SK-N-SH treated with all-trans-retinoic acid at 6 μM for 48 hours (cell line): ENCODE data around the gene ZNF584.

Source experiments
- ATAC-seq: fragments of 200-7000 bp; cut with Tn5 transposase; 3 replicates; pipeline ENCODE4 v1.9.1; 2020; ENCODE audit warnings: mild to moderate bottlenecking, moderate library complexity
- BACH2 ChIP-seq: fragments of 250-450 bp; sonication (Bioruptor Pico); IDR thresholded peaks from 2 replicates; pipeline ENCODE4 v1.9.0; 2021; ENCODE audit warnings: mild to moderate bottlenecking, borderline replicate concordance
- CSDC2 ChIP-seq: fragments of 250-450 bp; sonication (Bioruptor Pico); IDR thresholded peaks from 2 replicates; pipeline ENCODE4 v1.5.0; 2020; ENCODE audit warnings: mild to moderate bottlenecking, moderate library complexity
- ESRRG ChIP-seq: fragments of 250-450 bp; sonication (Bioruptor Pico); IDR thresholded peaks from 2 replicates; pipeline ENCODE4 v1.6.1; 2021; ENCODE audit warnings: mild to moderate bottlenecking
- GLIS3 ChIP-seq: fragments of 250-450 bp; sonication (Bioruptor Pico); IDR thresholded peaks from 2 replicates; pipeline ENCODE4 v1.5.0; 2020; ENCODE audit warnings: mild to moderate bottlenecking, moderate library complexity
- ISL1 ChIP-seq: fragments of 250-450 bp; sonication (Bioruptor Pico); IDR thresholded peaks from 2 replicates; pipeline ENCODE4 v2.1.2; 2022; ENCODE audit warnings: mild to moderate bottlenecking, moderate library complexity
- OSR1 ChIP-seq: fragments of 250-450 bp; sonication (Bioruptor Pico); IDR thresholded peaks from 2 replicates; pipeline ENCODE4 v1.8.0; 2022; ENCODE audit warnings: moderate library complexity, mild to moderate bottlenecking, inconsistent platforms
- PPARA ChIP-seq: fragments of 250-450 bp; sonication (Bioruptor Pico); IDR thresholded peaks from 2 replicates; pipeline ENCODE4 v1.5.0; 2020; ENCODE audit warnings: mild to moderate bottlenecking, borderline replicate concordance
- TCF4 ChIP-seq: fragments of 250-450 bp; sonication (Bioruptor Pico); IDR thresholded peaks from 2 replicates; pipeline ENCODE4 v1.8.0; 2021; ENCODE audit warnings: mild to moderate bottlenecking, moderate library complexity, borderline replicate concordance
- TOX ChIP-seq: fragments of 250-450 bp; sonication (Bioruptor Pico); IDR thresholded peaks from 2 replicates; pipeline ENCODE4 v1.8.0; 2021; ENCODE audit warnings: mild to moderate bottlenecking, moderate library complexity, borderline replicate concordance
- ZC3H10 ChIP-seq: fragments of 250-450 bp; sonication (Bioruptor Pico); IDR thresholded peaks from 2 replicates; pipeline ENCODE4 v1.5.1; 2021; ENCODE audit warnings: mild to moderate bottlenecking, moderate library complexity
- ZFP3 ChIP-seq: fragments of 250-450 bp; sonication (Bioruptor Pico); IDR thresholded peaks from 2 replicates; pipeline ENCODE4 v1.5.0; 2020; ENCODE audit warnings: mild to moderate bottlenecking, moderate library complexity
- ZFP30 ChIP-seq: fragments of 450-650 bp; formaldehyde crosslinking; IDR thresholded peaks from 2 replicates; pipeline ENCODE4 v1.5.0; 2022; ENCODE audit warnings: mild to moderate bottlenecking, moderate library complexity
- ZNF565 ChIP-seq: fragments of 450-650 bp; formaldehyde crosslinking; conservative IDR thresholded peaks from 2 replicates; pipeline ENCODE4 v1.5.0; 2020; ENCODE audit warnings: low read depth, mild to moderate bottlenecking, moderate library complexity
- ZNF70 ChIP-seq: fragments of 450-650 bp; formaldehyde crosslinking; IDR thresholded peaks from 2 replicates; pipeline ENCODE4 v1.5.0; 2020; ENCODE audit warnings: mild to moderate bottlenecking, moderate library complexity
- TF ChIP-seq, protein P1 (sequence below): fragments of 250-450 bp; sonication (Bioruptor Pico); IDR thresholded peaks from 2 replicates; pipeline ENCODE4 v1.5.1; 2020; ENCODE audit warnings: low read depth, mild to moderate bottlenecking, moderate library complexity
- TF ChIP-seq, protein P2 (sequence below): fragments of 250-450 bp; sonication (Bioruptor Pico); IDR thresholded peaks from 2 replicates; pipeline ENCODE4 v1.5.1; 2021; ENCODE audit warnings: mild to moderate bottlenecking, moderate library complexity
- TF ChIP-seq, protein P3 (sequence below): fragments of 250-450 bp; sonication (Bioruptor Pico); IDR thresholded peaks from 2 replicates; pipeline ENCODE4 v1.8.0; 2020; ENCODE audit warnings: mild to moderate bottlenecking, moderate library complexity, borderline replicate concordance
- TF ChIP-seq, protein P4 (sequence below): fragments of 250-450 bp; sonication (Bioruptor Pico); IDR thresholded peaks from 2 replicates; pipeline ENCODE4 v1.8.0; 2021; ENCODE audit warnings: low read depth, mild to moderate bottlenecking, moderate library complexity, borderline replicate concordance
- TF ChIP-seq, protein P5 (sequence below): fragments of 250-450 bp; sonication (Bioruptor Pico); IDR thresholded peaks from 2 replicates; pipeline ENCODE4 v1.5.0; 2020; ENCODE audit warnings: mild to moderate bottlenecking, moderate library complexity

ZNF584 gene

DNA sequence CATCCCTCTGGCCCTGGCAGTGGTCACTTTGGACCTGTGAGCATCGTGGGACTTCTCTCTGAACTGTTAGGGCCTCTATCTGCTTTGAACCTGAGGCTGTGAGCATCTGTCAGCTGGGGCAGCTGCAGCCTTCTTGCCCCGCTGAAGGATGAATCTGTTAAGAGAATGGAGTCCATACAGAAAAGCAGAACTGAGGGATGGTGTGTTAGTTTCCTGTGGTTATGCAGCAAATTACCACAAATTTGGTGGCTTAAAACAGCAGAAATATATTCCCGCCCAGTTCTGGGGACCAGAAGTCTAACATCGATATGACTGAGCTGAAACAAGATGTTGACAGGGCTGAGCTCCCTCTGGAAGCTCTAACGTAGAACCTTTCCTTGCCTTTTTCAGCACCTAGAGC, 44.3 kb upstream of the ZNF584 start:
- TF ChIP-seq PPARA (CRISPR knock-in tag) = no peak
- TF ChIP-seq, protein P1, sequence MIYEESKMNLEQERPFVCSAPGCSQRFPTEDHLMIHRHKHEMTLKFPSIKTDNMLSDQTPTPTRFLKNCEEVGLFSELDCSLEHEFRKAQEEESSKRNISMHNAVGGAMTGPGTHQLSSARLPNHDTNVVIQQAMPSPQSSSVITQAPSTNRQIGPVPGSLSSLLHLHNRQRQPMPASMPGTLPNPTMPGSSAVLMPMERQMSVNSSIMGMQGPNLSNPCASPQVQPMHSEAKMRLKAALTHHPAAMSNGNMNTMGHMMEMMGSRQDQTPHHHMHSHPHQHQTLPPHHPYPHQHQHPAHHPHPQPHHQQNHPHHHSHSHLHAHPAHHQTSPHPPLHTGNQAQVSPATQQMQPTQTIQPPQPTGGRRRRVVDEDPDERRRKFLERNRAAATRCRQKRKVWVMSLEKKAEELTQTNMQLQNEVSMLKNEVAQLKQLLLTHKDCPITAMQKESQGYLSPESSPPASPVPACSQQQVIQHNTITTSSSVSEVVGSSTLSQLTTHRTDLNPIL (CRISPR knock-in tag) = no peak
- TF ChIP-seq BACH2 (CRISPR knock-in tag) = no peak
- no peak for TF ChIP-seq OSR1 (CRISPR knock-in tag)
- no peak for TF ChIP-seq ZFP30 (CRISPR knock-in tag)
- no peak for TF ChIP-seq ESRRG (CRISPR knock-in tag)
- TF ChIP-seq TCF4 (CRISPR knock-in tag) = no peak
- TF ChIP-seq ZC3H10 = no peak
- TF ChIP-seq CSDC2 (CRISPR knock-in tag) = no peak
- no peak for TF ChIP-seq ISL1
- ATAC-seq = no peak

DNA sequence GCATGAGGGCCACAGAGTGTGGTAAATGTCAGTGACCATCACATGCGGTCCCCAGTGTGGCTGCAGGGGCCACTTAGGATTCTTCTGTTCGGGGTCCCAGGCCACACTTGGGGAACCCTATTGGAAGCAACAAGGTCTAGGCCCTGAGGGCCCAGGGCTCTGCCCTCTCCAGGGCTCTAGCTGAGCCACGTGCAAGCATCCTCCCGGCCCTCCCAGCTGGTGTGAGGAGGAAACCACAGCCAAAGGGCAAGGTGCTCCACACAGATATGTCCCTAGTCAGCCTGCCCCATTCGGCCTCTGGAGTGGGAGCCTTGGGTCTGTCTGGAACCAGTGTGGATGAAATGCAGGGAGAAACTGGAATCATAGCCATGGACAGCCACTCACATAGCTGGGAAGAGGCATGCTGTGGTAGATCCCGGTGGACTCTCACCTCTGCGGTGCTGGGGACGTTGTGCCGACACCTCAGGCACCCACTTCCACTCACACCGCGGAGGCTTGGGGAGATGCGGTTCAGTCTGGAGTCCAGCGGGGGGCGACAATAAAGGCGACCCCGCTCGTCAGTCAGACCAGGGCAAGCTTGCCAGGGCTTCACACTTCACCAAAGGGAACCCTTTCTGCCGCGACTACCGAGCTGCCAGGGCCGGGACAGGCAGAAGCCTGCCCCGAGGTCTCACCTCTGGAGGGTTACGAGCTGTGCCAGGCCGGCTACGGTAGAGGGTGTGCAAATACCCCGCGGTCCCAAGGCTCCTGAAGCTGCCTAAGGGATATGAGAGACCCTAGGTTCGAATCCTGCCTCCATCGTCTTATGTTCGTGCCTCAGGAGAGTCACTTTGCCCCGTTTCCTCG, 41.6 kb upstream of the ZNF584 start:
- ATAC-seq = no peak
- no peak for TF ChIP-seq ZNF70 (CRISPR knock-in tag)

DNA sequence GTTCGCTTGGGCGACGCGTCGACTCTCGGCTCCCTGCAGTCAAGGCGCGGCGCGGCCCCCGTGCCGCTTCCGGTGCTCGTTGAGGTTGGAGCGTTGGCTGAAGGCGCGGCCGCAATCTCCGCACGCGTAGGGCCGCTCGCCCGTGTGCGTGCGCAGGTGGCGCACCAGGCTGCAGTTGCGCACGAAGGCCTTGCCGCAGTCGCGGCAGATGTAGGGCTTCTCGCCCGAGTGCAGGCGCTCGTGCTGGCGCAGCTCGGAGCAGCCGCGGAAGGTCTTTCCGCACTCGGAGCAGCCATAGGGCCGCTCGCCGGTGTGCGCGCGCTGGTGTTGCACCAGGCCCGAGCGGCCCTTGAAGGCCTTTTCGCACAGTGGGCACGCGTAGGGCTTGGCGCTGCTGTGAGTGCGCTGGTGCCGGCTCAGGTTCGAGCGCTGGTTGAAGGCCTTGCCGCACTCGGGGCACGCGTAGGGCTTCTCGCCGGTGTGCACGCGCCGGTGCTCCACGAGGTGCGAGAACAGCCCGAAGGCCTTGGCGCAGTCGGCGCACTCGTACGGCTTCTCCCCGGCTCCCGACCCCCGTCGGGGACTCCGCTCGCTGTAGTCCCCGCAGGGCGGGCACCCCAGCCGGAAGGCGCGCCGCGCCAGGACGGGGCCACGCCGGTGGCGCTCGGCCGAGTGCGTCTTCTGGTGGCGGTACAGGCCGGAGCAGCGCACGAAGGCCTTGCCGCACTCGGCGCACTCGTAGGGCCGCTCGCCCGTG, 40.6 kb upstream of the ZNF584 start:
- no peak for ATAC-seq
- TF ChIP-seq OSR1 (CRISPR knock-in tag) (no peak), ZNF565 (CRISPR knock-in tag) (no peak), ZFP3 (no peak), GLIS3 (CRISPR knock-in tag) (no peak), BACH2 (CRISPR knock-in tag) (no peak), TOX (CRISPR knock-in tag) (no peak), ZNF70 (CRISPR knock-in tag) (no peak)
- TF ChIP-seq, protein P2, sequence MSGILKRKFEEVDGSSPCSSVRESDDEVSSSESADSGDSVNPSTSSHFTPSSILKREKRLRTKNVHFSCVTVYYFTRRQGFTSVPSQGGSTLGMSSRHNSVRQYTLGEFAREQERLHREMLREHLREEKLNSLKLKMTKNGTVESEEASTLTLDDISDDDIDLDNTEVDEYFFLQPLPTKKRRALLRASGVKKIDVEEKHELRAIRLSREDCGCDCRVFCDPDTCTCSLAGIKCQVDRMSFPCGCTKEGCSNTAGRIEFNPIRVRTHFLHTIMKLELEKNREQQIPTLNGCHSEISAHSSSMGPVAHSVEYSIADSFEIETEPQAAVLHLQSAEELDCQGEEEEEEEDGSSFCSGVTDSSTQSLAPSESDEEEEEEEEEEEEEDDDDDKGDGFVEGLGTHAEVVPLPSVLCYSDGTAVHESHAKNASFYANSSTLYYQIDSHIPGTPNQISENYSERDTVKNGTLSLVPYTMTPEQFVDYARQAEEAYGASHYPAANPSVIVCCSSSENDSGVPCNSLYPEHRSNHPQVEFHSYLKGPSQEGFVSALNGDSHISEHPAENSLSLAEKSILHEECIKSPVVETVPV (CRISPR knock-in tag) = no peak
- TF ChIP-seq, protein P3, sequence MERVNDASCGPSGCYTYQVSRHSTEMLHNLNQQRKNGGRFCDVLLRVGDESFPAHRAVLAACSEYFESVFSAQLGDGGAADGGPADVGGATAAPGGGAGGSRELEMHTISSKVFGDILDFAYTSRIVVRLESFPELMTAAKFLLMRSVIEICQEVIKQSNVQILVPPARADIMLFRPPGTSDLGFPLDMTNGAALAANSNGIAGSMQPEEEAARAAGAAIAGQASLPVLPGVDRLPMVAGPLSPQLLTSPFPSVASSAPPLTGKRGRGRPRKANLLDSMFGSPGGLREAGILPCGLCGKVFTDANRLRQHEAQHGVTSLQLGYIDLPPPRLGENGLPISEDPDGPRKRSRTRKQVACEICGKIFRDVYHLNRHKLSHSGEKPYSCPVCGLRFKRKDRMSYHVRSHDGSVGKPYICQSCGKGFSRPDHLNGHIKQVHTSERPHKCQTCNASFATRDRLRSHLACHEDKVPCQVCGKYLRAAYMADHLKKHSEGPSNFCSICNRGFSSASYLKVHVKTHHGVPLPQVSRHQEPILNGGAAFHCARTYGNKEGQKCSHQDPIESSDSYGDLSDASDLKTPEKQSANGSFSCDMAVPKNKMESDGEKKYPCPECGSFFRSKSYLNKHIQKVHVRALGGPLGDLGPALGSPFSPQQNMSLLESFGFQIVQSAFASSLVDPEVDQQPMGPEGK (CRISPR knock-in tag) = no peak
- TF ChIP-seq, protein P4, sequence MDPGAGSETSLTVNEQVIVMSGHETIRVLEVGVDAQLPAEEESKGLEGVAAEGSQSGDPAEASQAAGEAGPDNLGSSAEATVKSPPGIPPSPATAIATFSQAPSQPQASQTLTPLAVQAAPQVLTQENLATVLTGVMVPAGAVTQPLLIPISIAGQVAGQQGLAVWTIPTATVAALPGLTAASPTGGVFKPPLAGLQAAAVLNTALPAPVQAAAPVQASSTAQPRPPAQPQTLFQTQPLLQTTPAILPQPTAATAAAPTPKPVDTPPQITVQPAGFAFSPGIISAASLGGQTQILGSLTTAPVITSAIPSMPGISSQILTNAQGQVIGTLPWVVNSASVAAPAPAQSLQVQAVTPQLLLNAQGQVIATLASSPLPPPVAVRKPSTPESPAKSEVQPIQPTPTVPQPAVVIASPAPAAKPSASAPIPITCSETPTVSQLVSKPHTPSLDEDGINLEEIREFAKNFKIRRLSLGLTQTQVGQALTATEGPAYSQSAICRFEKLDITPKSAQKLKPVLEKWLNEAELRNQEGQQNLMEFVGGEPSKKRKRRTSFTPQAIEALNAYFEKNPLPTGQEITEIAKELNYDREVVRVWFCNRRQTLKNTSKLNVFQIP (CRISPR knock-in tag) = no peak

DNA sequence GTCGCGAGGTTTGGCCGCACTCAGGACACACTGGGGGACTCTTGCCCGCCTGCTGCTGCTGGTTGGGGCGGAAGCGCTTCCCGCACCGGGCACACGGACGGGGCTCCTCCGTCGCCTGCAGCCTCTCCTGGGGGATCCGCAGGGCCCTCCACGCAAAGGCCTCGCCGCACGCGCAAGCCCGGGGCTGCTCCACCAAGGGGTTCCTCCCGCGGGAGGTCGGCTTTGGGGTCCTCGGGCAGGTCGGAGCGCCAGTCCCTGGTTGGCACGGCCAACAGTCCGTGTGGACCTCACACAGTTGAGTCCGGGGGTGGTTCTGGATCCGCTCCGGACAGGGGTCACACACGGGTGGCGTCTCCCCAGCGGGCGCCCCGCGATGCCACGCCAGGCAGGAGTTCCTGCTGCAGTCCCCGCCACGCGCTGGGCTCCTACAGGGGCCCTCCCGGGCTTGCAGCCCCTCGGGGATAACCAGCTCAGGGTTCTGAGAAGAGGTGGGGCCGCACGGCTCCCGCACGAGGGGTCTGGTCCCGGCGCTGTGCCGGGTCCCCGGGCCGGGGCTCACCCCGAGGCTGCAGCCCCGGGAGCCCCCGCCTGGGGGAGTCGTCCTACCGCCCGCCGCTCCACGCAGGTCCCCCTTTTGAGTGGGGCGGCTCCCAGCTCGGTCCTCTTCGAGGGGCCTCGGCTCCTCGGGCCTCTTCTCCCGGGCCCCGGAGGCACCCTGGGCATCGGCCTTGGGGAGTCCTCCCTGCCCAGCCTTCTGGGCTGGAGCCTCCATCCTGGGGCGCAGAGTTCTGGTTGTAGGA, 39.7 kb upstream of the ZNF584 start:
- no peak for ATAC-seq
- TF ChIP-seq, protein P5, sequence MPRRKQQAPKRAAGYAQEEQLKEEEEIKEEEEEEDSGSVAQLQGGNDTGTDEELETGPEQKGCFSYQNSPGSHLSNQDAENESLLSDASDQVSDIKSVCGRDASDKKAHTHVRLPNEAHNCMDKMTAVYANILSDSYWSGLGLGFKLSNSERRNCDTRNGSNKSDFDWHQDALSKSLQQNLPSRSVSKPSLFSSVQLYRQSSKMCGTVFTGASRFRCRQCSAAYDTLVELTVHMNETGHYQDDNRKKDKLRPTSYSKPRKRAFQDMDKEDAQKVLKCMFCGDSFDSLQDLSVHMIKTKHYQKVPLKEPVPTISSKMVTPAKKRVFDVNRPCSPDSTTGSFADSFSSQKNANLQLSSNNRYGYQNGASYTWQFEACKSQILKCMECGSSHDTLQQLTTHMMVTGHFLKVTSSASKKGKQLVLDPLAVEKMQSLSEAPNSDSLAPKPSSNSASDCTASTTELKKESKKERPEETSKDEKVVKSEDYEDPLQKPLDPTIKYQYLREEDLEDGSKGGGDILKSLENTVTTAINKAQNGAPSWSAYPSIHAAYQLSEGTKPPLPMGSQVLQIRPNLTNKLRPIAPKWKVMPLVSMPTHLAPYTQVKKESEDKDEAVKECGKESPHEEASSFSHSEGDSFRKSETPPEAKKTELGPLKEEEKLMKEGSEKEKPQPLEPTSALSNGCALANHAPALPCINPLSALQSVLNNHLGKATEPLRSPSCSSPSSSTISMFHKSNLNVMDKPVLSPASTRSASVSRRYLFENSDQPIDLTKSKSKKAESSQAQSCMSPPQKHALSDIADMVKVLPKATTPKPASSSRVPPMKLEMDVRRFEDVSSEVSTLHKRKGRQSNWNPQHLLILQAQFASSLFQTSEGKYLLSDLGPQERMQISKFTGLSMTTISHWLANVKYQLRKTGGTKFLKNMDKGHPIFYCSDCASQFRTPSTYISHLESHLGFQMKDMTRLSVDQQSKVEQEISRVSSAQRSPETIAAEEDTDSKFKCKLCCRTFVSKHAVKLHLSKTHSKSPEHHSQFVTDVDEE = no peak
- TF ChIP-seq BACH2 (CRISPR knock-in tag) (no peak), ZNF565 (CRISPR knock-in tag) (no peak), ISL1 (no peak), OSR1 (CRISPR knock-in tag) (no peak)
- TF ChIP-seq, protein P1 (CRISPR knock-in tag) = no peak
- TF ChIP-seq, protein P2 (CRISPR knock-in tag) = no peak
